LNCAP (cell line): ENCODE measurements around the gene CAMK4.

Experiments
- CTCF ChIP-seq: fragments of 450-650 bp; IDR thresholded peaks from 2 replicates; pipeline ENCODE4 v1.5.1; 2017; ENCODE audit warnings: mild to moderate bottlenecking

Gene CAMK4

GRCh38 chr5:111353035-111353434 lies 128.9 kb downstream of the CAMK4 start:
- TF ChIP-seq CTCF = no peak

GRCh38 chr5:111360173-111360572 lies 136.0 kb downstream of the CAMK4 start:
- no peak for TF ChIP-seq CTCF

DNA sequence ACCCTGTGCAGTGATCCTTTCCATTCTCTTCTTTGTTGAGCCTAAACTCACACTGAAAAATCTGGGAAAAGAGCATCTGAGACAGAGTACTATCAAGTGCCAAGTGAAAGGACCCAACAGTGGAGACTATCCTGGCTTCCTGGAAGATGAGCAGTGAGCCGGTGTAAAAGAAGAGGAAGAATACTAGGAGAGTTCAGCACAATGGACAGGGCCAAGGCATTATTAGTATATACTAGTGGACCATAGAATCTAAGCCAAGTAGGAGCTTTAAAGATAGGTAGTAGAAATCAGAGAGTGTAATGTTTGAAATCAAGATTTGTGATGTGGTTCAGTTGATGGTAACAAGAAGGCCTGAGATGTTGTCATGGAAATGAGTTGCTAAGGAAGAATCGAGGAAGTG lies 140.8 kb downstream of the CAMK4 start:
- TF ChIP-seq CTCF = no peak

DNA sequence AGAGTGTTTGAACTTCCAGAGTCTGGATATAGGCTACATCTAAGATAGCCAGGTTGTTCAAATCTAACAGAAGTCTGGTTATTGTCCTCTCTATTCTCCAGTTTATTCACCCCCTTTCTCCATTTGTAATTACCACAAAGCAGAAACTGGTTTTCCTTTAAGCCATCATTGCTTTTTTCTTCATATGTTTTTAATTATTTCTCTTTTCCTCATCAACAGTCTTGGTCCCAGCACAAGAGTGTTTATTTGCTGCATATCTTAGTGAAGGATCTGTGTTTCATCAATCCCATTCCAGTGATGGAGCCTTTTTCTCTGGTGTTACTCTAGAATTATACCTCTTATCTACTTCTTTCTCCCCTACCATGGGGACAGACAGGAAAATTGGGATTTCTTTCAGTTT lies 142.2 kb downstream of the CAMK4 start:
- TF ChIP-seq CTCF = no peak

GRCh38 chr5:111367115-111367514 lies 142.9 kb downstream of the CAMK4 start:
- TF ChIP-seq CTCF = no peak

DNA sequence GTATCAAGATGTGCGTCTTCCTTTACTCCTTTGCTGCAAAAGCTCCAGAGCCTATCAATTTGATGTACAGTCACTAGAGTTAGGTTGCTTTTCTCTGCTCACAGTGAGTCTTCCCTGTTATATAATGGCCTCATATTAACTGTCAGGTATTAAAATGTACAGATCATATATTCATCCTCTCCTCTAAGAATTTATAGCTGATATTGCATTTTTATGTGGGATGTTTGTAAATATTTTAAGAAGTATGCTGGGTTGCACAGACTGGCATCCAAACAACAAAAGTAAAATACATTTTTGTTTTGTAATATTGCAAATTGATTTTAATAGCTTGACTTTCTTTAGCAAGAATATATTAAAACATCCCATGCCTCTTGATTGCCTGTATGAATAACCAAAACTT lies 148.6 kb downstream of the CAMK4 start:
- TF ChIP-seq CTCF = no peak

DNA sequence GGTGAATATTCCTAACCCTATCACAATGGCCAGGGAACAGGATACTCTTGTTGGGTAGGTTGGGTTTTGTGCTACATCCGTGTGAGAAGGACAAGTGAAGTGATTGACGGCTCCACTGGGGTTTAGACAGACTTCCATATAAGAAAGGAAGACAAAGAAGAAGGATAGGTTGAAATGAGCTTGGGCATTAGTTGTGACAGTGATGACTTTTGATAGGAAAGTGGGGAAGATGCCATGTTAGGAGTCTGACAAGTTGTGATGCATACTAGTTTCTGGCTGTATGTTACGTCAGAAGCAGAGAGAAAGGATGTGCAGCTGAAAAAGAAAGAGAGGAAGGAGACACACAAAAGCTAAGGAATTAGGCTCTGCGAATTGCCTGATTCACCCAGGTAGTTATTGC lies 150.2 kb downstream of the CAMK4 start:
- TF ChIP-seq CTCF = no peak

- TF ChIP-seq CTCF = no peak
Measured at GRCh38 chr5:111375645-111376044, 151.5 kb downstream of the CAMK4 start.
